ENCODE measurements around the gene IGF2R. TPM values are rescaled to one million over a fixed set of nuclear protein-coding genes. Genes with fewer than 3 reads are reported as not detected.

IGF2R gene
- total RNA-seq, 2 donors from 2014 or later, result 62.7 to 71.8 TPM

- intact Hi-C loops (cut with DNase I), result loop anchor here in 1 of 2 donors (10.0 kb wide), 1 partner anchor 74 kb away; no protein-coding TSS in a partner anchor
- no peak for DNase-seq (ENCODE audit: low spot score)
These were observed 1.8 kb downstream of the IGF2R start for GRCh38 chr6:159970659-159971063.

- intact Hi-C loops (cut with DNase I), result loop anchor here in 1 of 2 donors (10.0 kb wide), 1 partner anchor 73 kb away; no protein-coding TSS in a partner anchor
- no peak for DNase-seq (ENCODE audit: low spot score)
These were observed 2.7 kb downstream of the IGF2R start for GRCh38 chr6:159971341-159972178.

GRCh38 chr6:159972506-159973268, 3.8 kb downstream of the IGF2R start:
- intact Hi-C loops (cut with DNase I), result loop anchor here in 1 of 2 donors (10.0 kb wide), 1 partner anchor 72 kb away; no protein-coding TSS in a partner anchor
- DNase-seq (ENCODE audit: low spot score), result no peak

- DNase-seq (ENCODE audit: low spot score), result no peak
- intact Hi-C loops (cut with DNase I), result loop anchor here in 1 of 2 donors (10.0 kb wide), 1 partner anchor 71 kb away; no protein-coding TSS in a partner anchor
These were observed 4.5 kb downstream of the IGF2R start for GRCh38 chr6:159973406-159973805.

GRCh38 chr6:159973951-159974350, 5.1 kb downstream of the IGF2R start:
- no peak for DNase-seq (ENCODE audit: low spot score)
- intact Hi-C loops (cut with DNase I), result loop anchor here in 1 of 2 donors (10.0 kb wide), 1 partner anchor 71 kb away; no protein-coding TSS in a partner anchor

- DNase-seq (ENCODE audit: low spot score), result no peak
- intact Hi-C loops (cut with DNase I), result loop anchor here (5.0 to 10.0 kb wide), 2 partner anchors 62 to 70 kb away; no protein-coding TSS in a partner anchor
These were observed 6.0 kb downstream of the IGF2R start for GRCh38 chr6:159974932-159975331.

GRCh38 chr6:159976686-159977254, 7.9 kb downstream of the IGF2R start:
- intact Hi-C loops (cut with DNase I), result loop anchor here (5.0 to 10.0 kb wide), 2 partner anchors 61 to 68 kb away; no protein-coding TSS in a partner anchor
- no peak for DNase-seq (ENCODE audit: low spot score)

GRCh38 chr6:159977255-159977903, 8.5 kb downstream of the IGF2R start:
- DNase-seq (ENCODE audit: low spot score), result no peak
- intact Hi-C loops (cut with DNase I), result loop anchor here (5.0 to 10.0 kb wide), 2 partner anchors 60 to 67 kb away; no protein-coding TSS in a partner anchor

- intact Hi-C loops (cut with DNase I), result loop anchor here (5.0 to 10.0 kb wide), 2 partner anchors 59 to 67 kb away; no protein-coding TSS in a partner anchor
- no peak for DNase-seq (ENCODE audit: low spot score)
These were observed 9.0 kb downstream of the IGF2R start for GRCh38 chr6:159977904-159978268.

GRCh38 chr6:159978291-159979135, 9.6 kb downstream of the IGF2R start:
- no peak for DNase-seq (ENCODE audit: low spot score)
- intact Hi-C loops (cut with DNase I), result loop anchor here (5.0 to 10.0 kb wide), 2 partner anchors 59 to 66 kb away; no protein-coding TSS in a partner anchor

- intact Hi-C loops (cut with DNase I), result loop anchor here (5.0 to 10.0 kb wide), 2 partner anchors 58 to 65 kb away; no protein-coding TSS in a partner anchor
- DNase-seq (ENCODE audit: low spot score), result no peak
These were observed 10.4 kb downstream of the IGF2R start for GRCh38 chr6:159979136-159979874.

GRCh38 chr6:159980474-159980873, 11.6 kb downstream of the IGF2R start:
- intact Hi-C loops (cut with DNase I), result no loop called here
- no peak for DNase-seq (ENCODE audit: low spot score)

GRCh38 chr6:159981071-159981402, 12.2 kb downstream of the IGF2R start:
- intact Hi-C loops (cut with DNase I), result no loop called here
- DNase-seq (ENCODE audit: low spot score), result no peak

GRCh38 chr6:159981403-159982245, 12.7 kb downstream of the IGF2R start:
- intact Hi-C loops (cut with DNase I), result no loop called here
- peak; percentile 82 for DNase-seq (ENCODE audit: low spot score)

GRCh38 chr6:159982731-159983506, 14.0 kb downstream of the IGF2R start:
- intact Hi-C loops (cut with DNase I), result no loop called here
- no peak for DNase-seq (ENCODE audit: low spot score)

GRCh38 chr6:159983641-159984080, 14.8 kb downstream of the IGF2R start:
- no peak for DNase-seq (ENCODE audit: low spot score)
- intact Hi-C loops (cut with DNase I), result no loop called here
